Measurements from ENCODE around the gene TMEM232. TPM values are rescaled to one million over a fixed set of nuclear protein-coding genes. Genes with fewer than 3 reads are reported as not detected.

The TMEM232 gene
- 1.3 to 1.8 TPM (median 1.4 TPM) in 3 replicates for total RNA-seq (2021)
- Bru-seq, nascent RNA: percentile 44 among the genes with signal in this experiment
- long read RNA-seq, experiment 1, partial matches to known transcripts: 0 of 4 reads
- long read RNA-seq, experiment 1, other reads (novel, unspliced or antisense): 4 of 4 reads
- long read RNA-seq, experiment 2: 0 reads
- long read RNA-seq, experiment 3, partial matches to known transcripts: 0 of 1 reads
- long read RNA-seq, experiment 3, other reads (novel, unspliced or antisense): 1 of 1 reads

DNA sequence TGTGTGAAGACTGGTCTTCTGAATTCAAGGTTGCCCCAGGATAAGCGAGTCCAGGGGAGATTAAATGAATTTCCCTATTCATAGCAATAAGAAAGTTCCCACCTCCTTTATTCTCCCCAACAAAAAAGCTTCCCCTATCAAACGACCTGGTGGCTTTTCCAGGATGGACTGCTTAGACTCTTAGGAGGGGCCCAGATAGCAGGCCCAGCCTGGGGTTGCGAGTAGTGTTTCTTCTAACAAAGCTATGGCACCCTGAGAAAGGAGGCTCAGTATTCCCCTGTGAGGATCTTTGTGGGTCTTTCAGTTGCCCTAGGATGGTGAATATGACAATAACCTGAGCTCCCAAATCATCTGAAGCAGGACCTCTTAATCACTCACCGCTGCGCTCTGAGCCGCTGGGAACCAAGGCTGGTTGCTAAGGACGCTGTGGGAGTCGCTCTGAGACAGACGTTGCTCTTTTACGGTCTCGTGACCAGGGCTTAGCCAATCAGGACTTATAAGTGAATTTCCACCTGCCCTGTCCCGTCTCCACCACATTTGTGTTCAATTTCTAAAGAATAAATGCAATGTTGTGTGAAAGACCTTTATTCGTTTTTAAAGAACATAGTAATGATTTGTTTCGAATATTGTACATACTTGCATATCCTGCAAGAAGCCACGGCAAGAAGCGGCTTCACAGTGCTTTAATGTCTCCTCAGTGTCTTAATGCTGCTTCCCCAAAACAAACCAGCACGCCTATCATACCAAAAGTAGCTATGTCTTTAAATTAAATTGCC is at the start of gene TMEM232:
Gene TMEM232, minus strand, starts transcription at position 423 of the 776 bp plus-strand sequence. CDS start 59,319 bp downstream, outside the sequence.
- DNase-seq (ENCODE audit: low spot score) (peak; percentile 75), ATAC-seq (peak; percentile 100)
- no peaks in the 10 kb centered on the region; the same call in 1 of the 2 replicates for H3K27me3 Mint-ChIP-seq (ENCODE audit: low read depth)
- H3K4me3 Mint-ChIP-seq: peak within 1 kb of the TSS; percentile 87
- H3K9me3 Mint-ChIP-seq: peaks cover 5% of the 10 kb centered on the region; the same call in 1 of the 2 replicates
- ChIA-PET CTCF (no interaction called here), POLR2A (no interaction called here)
- peaks cover 2% of the 10 kb centered on the region; the same call in 1 of the 2 replicates for H3K4me1 Mint-ChIP-seq
- TF ChIP-seq USF1 (CRISPR knock-in tag; IDR thresholded peaks at IDR 0.05) (peak; percentile 89), ZBTB21 (CRISPR knock-in tag; IDR thresholded peaks at IDR 0.05; ENCODE audit: borderline replicate concordance) (no peak), CREM (CRISPR knock-in tag; IDR thresholded peaks at IDR 0.05) (peak; percentile 57; the same call in 1 of the 2 replicates), OVOL2 (CRISPR knock-in tag; IDR thresholded peaks at IDR 0.05; ENCODE audit: borderline replicate concordance) (no peak), USF2 (CRISPR knock-in tag; IDR thresholded peaks at IDR 0.05) (peak; percentile 93), ETV6 (CRISPR knock-in tag; IDR thresholded peaks at IDR 0.05) (no peak), NFATC4 (CRISPR knock-in tag; IDR thresholded peaks at IDR 0.05) (no peak), NFYB (CRISPR knock-in tag; conservative IDR thresholded peaks at IDR 0.05; ENCODE audit: low read depth) (peak; percentile 52), JUN (CRISPR knock-in tag; IDR thresholded peaks at IDR 0.05) (no peak)
- TF ChIP-seq, protein P1, sequence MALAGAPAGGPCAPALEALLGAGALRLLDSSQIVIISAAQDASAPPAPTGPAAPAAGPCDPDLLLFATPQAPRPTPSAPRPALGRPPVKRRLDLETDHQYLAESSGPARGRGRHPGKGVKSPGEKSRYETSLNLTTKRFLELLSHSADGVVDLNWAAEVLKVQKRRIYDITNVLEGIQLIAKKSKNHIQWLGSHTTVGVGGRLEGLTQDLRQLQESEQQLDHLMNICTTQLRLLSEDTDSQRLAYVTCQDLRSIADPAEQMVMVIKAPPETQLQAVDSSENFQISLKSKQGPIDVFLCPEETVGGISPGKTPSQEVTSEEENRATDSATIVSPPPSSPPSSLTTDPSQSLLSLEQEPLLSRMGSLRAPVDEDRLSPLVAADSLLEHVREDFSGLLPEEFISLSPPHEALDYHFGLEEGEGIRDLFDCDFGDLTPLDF (CRISPR knock-in tag; IDR thresholded peaks at IDR 0.05): no peak
- no peaks in the 10 kb centered on the region for H3K36me3 Mint-ChIP-seq
- H3K27ac Mint-ChIP-seq: peak within 1 kb of the TSS; percentile 74; the same call in 1 of the 2 replicates

- no peaks in the 10 kb centered on the region for H3K4me1 Mint-ChIP-seq
- H3K27me3 Mint-ChIP-seq (ENCODE audit: low read depth): no peaks in the 10 kb centered on the region; the same call in 1 of the 2 replicates
- no peak for ATAC-seq
- no peaks in the 10 kb centered on the region for H3K36me3 Mint-ChIP-seq
- H3K27ac Mint-ChIP-seq: no peak overlapping the region
- H3K4me3 Mint-ChIP-seq: no peak overlapping the region
- CTCF ChIA-PET: no interaction called here
- no peaks in the 10 kb centered on the region for H3K9me3 Mint-ChIP-seq
- DNase-seq (ENCODE audit: low spot score): no peak
- POLR2A ChIA-PET: no interaction called here
- TF ChIP-seq ATF3 (CRISPR knock-in tag; conservative IDR thresholded peaks at IDR 0.05) (no peak), ZNF416 (CRISPR knock-in tag; IDR thresholded peaks at IDR 0.05) (no peak), ARID4B (CRISPR knock-in tag; IDR thresholded peaks at IDR 0.05; ENCODE audit: borderline replicate concordance) (no peak), IRF2 (CRISPR knock-in tag; IDR thresholded peaks at IDR 0.05; ENCODE audit: borderline replicate concordance, low read depth) (no peak), NFE2L1 (CRISPR knock-in tag; IDR thresholded peaks at IDR 0.05) (no peak), FOXJ3 (CRISPR knock-in tag; IDR thresholded peaks at IDR 0.05; ENCODE audit: borderline replicate concordance) (no peak), SP1 (CRISPR knock-in tag; conservative IDR thresholded peaks at IDR 0.05) (no peak), TP53 (CRISPR knock-in tag; IDR thresholded peaks at IDR 0.05) (no peak), AFF4 (CRISPR knock-in tag; IDR thresholded peaks at IDR 0.05; ENCODE audit: borderline replicate concordance) (no peak)
- TF ChIP-seq, protein P2, sequence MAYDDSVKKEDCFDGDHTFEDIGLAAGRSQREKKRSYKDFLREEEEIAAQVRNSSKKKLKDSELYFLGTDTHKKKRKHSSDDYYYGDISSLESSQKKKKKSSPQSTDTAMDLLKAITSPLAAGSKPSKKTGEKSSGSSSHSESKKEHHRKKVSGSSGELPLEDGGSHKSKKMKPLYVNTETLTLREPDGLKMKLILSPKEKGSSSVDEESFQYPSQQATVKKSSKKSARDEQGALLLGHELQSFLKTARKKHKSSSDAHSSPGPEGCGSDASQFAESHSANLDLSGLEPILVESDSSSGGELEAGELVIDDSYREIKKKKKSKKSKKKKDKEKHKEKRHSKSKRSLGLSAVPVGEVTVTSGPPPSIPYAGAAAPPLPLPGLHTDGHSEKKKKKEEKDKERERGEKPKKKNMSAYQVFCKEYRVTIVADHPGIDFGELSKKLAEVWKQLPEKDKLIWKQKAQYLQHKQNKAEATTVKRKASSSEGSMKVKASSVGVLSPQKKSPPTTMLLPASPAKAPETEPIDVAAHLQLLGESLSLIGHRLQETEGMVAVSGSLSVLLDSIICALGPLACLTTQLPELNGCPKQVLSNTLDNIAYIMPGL (CRISPR knock-in tag; IDR thresholded peaks at IDR 0.05): no peak
Observed at GRCh38 chr5:110770286-110770685, 43.8 kb upstream of the TMEM232 start.

All from WTC11 (cell line).